RWPE2 (cell line): ENCODE measurements around the gene KRT39.

ENCODE experiments used
- ATAC-seq: fragments of 200-7000 bp; cut with Tn5 transposase; 3 replicates; pipeline ENCODE4 v1.9.1; 2021; ENCODE audit warnings: low read depth
- DNase-seq: peaks from one replicate; pipeline ENCODE4 v3.0.0-alpha.2; 2020; ENCODE audit warnings: low spot score
- H3K27ac ChIP-seq: fragments of 450-650 bp; 2 replicates; pipeline ENCODE4 v1.5.1; 2017; ENCODE audit warnings: mild to moderate bottlenecking; ENCODE audit not compliant: poor library complexity, severe bottlenecking
- H3K27me3 ChIP-seq: fragments of 250-450 bp; sonication (Bioruptor Pico); 2 replicates; pipeline ENCODE4 v1.5.1; 2021; ENCODE audit warnings: mild to moderate bottlenecking, moderate library complexity; ENCODE audit not compliant: insufficient read depth, poor library complexity, severe bottlenecking
- H3K36me3 ChIP-seq: fragments of 250-450 bp; sonication (Bioruptor Pico); 2 replicates; pipeline ENCODE4 v1.5.1; 2020; ENCODE audit warnings: low read depth, mild to moderate bottlenecking, moderate library complexity
- H3K4me1 ChIP-seq: fragments of 250-450 bp; sonication (Bioruptor Pico); 2 replicates; pipeline ENCODE4 v1.5.1; 2021; ENCODE audit warnings: mild to moderate bottlenecking, moderate library complexity; ENCODE audit not compliant: insufficient read depth, poor library complexity, severe bottlenecking
- H3K4me3 ChIP-seq: fragments of 250-450 bp; sonication (Bioruptor Pico); 2 replicates; pipeline ENCODE4 v1.5.1; 2021; ENCODE audit warnings: mild to moderate bottlenecking, moderate library complexity; ENCODE audit not compliant: severe bottlenecking
- H3K9me3 ChIP-seq: fragments of 250-450 bp; sonication (Bioruptor Pico); 2 replicates; pipeline ENCODE4 v1.5.1; 2021; ENCODE audit warnings: mild to moderate bottlenecking, moderate library complexity; ENCODE audit not compliant: severe bottlenecking
- CTCF ChIP-seq: fragments of 450-650 bp; IDR thresholded peaks from one replicate; pipeline ENCODE4 v1.5.1; 2017; ENCODE audit warnings: mild to moderate bottlenecking, moderate library complexity; ENCODE audit not compliant: poor library complexity, severe bottlenecking

KRT39 gene

DNA sequence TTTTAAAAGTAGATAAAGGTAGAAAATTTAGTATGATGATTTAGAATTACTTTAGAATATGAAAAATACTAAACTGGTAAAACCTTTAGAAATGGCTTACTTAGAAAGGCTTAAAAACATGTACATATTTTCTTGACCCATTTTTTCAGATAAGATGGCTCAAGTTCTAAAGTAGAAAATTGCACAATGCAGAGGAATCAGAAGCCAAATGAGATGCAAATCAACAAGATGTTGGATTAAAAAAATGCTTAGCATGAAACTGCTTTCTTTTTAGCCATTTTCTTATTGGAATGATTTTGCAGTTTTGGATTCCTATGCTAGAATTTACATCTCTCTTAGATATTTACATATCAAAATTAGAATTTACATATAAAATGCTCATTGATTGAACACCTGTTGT, 43.7 kb upstream of the KRT39 start:
- H3K9me3 ChIP-seq: no peaks in the 10 kb centered on the region
- H3K4me3 ChIP-seq: no peak overlapping the region
- DNase-seq: no peak
- ATAC-seq: no peak
- TF ChIP-seq CTCF: no peak
- peaks cover 11% of the 10 kb centered on the region for H3K4me1 ChIP-seq
- no peaks in the 10 kb centered on the region for H3K36me3 ChIP-seq
- no peak overlapping the region for H3K27ac ChIP-seq
- no peaks in the 10 kb centered on the region for H3K27me3 ChIP-seq

- ATAC-seq (no peak), DNase-seq (no peak)
- Histone ChIP-seq H3K27me3 (no peaks in the 10 kb centered on the region), H3K4me1 (peaks cover 11% of the 10 kb centered on the region), H3K27ac (no peak overlapping the region), H3K36me3 (no peaks in the 10 kb centered on the region), H3K9me3 (no peaks in the 10 kb centered on the region), H3K4me3 (no peak overlapping the region)
- TF ChIP-seq CTCF: no peak
Measured at GRCh38 chr17:41009936-41010335, 43.2 kb upstream of the KRT39 start.

DNA sequence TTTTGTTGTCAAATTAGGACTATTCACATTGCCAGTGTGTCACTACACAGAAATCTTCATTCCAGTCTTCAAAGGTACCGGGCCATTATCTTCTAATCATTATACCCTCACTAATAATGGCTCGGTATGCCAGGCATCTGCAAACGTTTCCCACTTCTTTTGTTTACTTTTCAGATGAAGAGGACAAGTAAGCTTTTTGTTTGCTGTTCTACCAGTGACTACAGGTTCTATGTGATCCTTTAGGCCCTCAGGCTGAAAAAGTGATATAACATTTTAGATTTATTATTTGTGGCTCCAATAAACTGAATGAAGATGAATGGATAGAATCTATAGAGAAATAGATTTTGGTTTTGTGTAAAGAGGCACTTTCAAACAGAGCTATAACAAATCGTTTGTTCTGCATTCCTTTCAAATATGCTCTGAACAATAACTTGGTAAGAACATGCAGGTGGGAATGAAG, 42.6 kb upstream of the KRT39 start:
- Histone ChIP-seq H3K4me3 (no peak overlapping the region), H3K36me3 (no peaks in the 10 kb centered on the region), H3K4me1 (peaks cover 11% of the 10 kb centered on the region), H3K27me3 (no peaks in the 10 kb centered on the region), H3K9me3 (no peaks in the 10 kb centered on the region), H3K27ac (no peak overlapping the region)
- no peak for TF ChIP-seq CTCF
- DNase-seq (no peak), ATAC-seq (no peak)

GRCh38 chr17:41008811-41009210, 42.1 kb upstream of the KRT39 start, which contains the start of gene KRTAP3-1:
Gene KRTAP3-1 (minus strand): TSS chr17:41009128. CDS start chr17:41009074, 54 bp downstream.
- Histone ChIP-seq H3K36me3 (no peaks in the 10 kb centered on the region), H3K27ac (no peak within 1 kb of the TSS), H3K27me3 (no peaks in the 10 kb centered on the region), H3K4me3 (no peak within 1 kb of the TSS), H3K9me3 (no peaks in the 10 kb centered on the region), H3K4me1 (peaks cover 14% of the 10 kb centered on the region)
- no peak for TF ChIP-seq CTCF
- DNase-seq (no peak), ATAC-seq (no peak)

DNA sequence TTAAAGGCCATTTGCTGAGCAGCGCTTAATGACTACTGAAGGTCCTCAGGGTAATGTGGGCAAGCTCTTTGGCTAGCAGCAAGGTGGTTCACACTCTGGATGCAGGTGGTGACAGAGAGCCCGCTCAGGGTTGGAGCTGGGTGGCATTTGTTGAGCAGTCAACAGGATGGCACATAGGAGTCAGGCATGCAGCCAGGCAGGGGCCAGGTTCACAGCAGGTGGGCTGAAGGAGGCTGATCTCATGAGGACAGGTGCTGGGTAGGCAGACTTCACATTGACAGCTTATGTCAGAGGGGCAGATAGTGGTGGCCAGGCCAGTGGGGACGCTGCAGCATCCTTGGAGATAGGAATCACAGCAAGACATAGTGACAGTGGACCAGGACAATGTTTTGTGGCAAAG, 37.6 kb upstream of the KRT39 start:
- no peak for TF ChIP-seq CTCF
- no peak overlapping the region for H3K27ac ChIP-seq
- ATAC-seq (no peak), DNase-seq (no peak)
- H3K4me3 ChIP-seq: no peak overlapping the region
- no peaks in the 10 kb centered on the region for H3K9me3 ChIP-seq
- H3K4me1 ChIP-seq: peaks cover 33% of the 10 kb centered on the region
- no peaks in the 10 kb centered on the region for H3K27me3 ChIP-seq
- H3K36me3 ChIP-seq: no peaks in the 10 kb centered on the region
